IPS DF 6.9 (cell line): ENCODE measurements around the gene WNT2B.
"Not testable (repeated sequence)": the region's sequence is repeated elsewhere in the genome, so short reads cannot be mapped to it uniquely, and the experiment has no call there.

Source experiments
- DNase-seq: peaks from one replicate; pipeline ENCODE4 v3.0.0-alpha.2; 2013; ENCODE audit warnings: low read depth, low spot score
- H3K27ac ChIP-seq: one replicate; pipeline ENCODE4 v1.5.1; 2013; ENCODE audit warnings: low read length, control low read depth
- H3K27me3 ChIP-seq: 2 replicates; pipeline ENCODE4 v1.6.1; 2013; ENCODE audit warnings: mild to moderate bottlenecking, low read length; ENCODE audit not compliant: control insufficient read depth, insufficient read depth
- H3K36me3 ChIP-seq: 2 replicates; pipeline ENCODE4 v1.6.1; 2013; ENCODE audit warnings: low read length; ENCODE audit not compliant: control insufficient read depth, insufficient read depth
- H3K4me1 ChIP-seq: 2 replicates; pipeline ENCODE4 v1.6.1; 2013; ENCODE audit warnings: low read length; ENCODE audit not compliant: control insufficient read depth, insufficient read depth
- H3K4me3 ChIP-seq: 2 replicates; pipeline ENCODE4 v1.5.1; 2013; ENCODE audit warnings: mild to moderate bottlenecking, low read length
- H3K9me3 ChIP-seq: 2 replicates; pipeline ENCODE4 v1.6.1; 2013; ENCODE audit warnings: low read length, inconsistent platforms; ENCODE audit not compliant: control insufficient read depth, insufficient read depth
- WGBS: extraction: QIAGEN DNeasy Blood & Tissue Kit; methylation state at CpG from one replicate; pipeline ENCODE4 v1.1.7; 2013; ENCODE audit warnings: mixed read lengths, missing lambda C conversion rate; ENCODE audit not compliant: insufficient read length, insufficient coverage; 5-methylcytosine and 5-hydroxymethylcytosine counted together

WNT2B gene

GRCh38 chr1:112477550-112477949 lies 31.2 kb upstream of the WNT2B start:
- H3K9me3 ChIP-seq: no peaks in the 10 kb centered on the region
- no peak for DNase-seq
- no peaks in the 10 kb centered on the region for H3K36me3 ChIP-seq
- H3K27me3 ChIP-seq: no peaks in the 10 kb centered on the region
- H3K4me3 ChIP-seq: no peak overlapping the region
- H3K27ac ChIP-seq: no peak overlapping the region
- H3K4me1 ChIP-seq: no peaks in the 10 kb centered on the region

- no peaks in the 10 kb centered on the region for H3K4me1 ChIP-seq
- no CpG with 5 or more reads among the region's 1 CpG for WGBS
Measured at GRCh38 chr1:112478314-112478713, 30.5 kb upstream of the WNT2B start.

GRCh38 chr1:112486063-112486462 lies 22.7 kb upstream of the WNT2B start:
- not testable (repeated sequence) for H3K27ac ChIP-seq, H3K27me3 ChIP-seq, H3K36me3 ChIP-seq, H3K9me3 ChIP-seq, H3K4me3 ChIP-seq, H3K4me1 ChIP-seq, DNase-seq
- WGBS: no CpG with 5 or more reads among the region's 1 CpG

More at GRCh38 chr1:112478314-112478713, 30.5 kb upstream of the WNT2B start:
- no peak for DNase-seq
- Histone ChIP-seq H3K36me3 (no peaks in the 10 kb centered on the region), H3K27ac (no peak overlapping the region), H3K27me3 (no peaks in the 10 kb centered on the region), H3K4me3 (no peak overlapping the region), H3K9me3 (no peaks in the 10 kb centered on the region)

DNA sequence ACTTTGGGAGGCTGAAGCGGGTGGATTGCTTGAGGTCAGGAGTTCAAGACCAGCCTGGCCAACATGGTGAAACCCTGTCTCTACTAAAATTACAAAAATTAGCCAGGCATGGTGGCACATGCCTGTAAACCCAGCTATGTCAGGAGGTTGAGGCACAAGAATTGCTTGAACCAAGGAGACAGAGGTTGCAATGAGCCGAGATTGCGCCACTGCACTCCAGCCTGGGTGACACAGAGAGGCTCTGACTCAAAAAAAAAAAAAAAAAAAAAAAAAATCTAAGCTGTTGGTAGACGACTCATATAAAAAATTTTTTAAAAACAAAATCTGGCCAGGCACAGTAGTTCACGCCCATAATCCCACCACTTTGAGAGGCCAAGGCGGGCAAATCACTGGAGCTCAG lies 21.1 kb upstream of the WNT2B start:
- not testable (repeated sequence) for H3K4me1 ChIP-seq, H3K27me3 ChIP-seq, H3K4me3 ChIP-seq, H3K9me3 ChIP-seq, H3K36me3 ChIP-seq, DNase-seq, H3K27ac ChIP-seq
- WGBS: no CpG with 5 or more reads among the region's 6 CpGs

DNA sequence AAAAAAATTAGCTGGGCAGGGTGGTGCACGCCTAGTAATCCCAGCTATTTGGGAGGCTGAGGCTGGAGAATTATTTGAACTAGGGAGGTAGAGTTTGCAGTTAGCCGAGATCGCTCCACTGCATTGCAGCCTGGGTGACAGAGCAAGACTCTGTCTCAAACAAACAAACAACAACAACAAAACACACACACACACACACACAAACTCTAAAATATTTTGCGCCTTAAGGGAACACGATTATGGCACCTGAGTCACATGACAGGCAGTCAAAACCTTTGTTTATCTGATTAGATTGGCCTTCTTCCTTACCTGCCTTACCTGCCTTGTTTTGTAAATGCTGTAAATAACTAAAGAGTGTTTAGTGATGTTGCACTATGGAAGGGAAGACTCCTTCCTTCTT lies 20.6 kb upstream of the WNT2B start:
- H3K27me3 ChIP-seq: no peaks in the 10 kb centered on the region
- no peaks in the 10 kb centered on the region for H3K4me1 ChIP-seq
- no peak for DNase-seq
- H3K4me3 ChIP-seq: no peak overlapping the region
- H3K9me3 ChIP-seq: no peaks in the 10 kb centered on the region
- WGBS: no CpG with 5 or more reads among the region's 5 CpGs
- no peaks in the 10 kb centered on the region for H3K36me3 ChIP-seq
- no peak overlapping the region for H3K27ac ChIP-seq

DNA sequence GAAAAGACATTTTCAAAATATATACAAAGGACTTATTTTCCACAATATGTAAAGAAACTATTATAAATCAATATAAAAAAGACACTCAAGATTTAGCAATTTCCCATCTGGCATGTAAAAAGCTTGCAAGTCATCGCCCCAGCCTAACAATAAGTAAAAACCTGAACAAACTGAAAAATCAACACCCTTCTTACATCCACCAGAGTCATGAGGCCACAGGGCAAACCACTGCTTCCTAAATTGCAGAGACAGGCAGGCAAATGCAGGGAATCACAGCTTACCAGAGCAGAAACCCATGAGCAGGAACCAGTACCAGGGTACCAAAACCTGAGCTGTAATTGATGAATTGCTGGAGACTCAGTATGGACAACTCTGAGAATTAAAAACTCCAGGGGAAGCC lies 16.7 kb upstream of the WNT2B start:
- no CpG with 5 or more reads among the region's 1 CpG for WGBS
- no peaks in the 10 kb centered on the region for H3K9me3 ChIP-seq
- H3K36me3 ChIP-seq: no peaks in the 10 kb centered on the region
- no peak overlapping the region for H3K27ac ChIP-seq
- no peaks in the 10 kb centered on the region for H3K4me1 ChIP-seq
- DNase-seq: no peak
- no peaks in the 10 kb centered on the region for H3K27me3 ChIP-seq
- H3K4me3 ChIP-seq: no peak overlapping the region

- H3K4me3 ChIP-seq: no peak overlapping the region
- no peaks in the 10 kb centered on the region for H3K4me1 ChIP-seq
- no peaks in the 10 kb centered on the region for H3K36me3 ChIP-seq
- no peak for DNase-seq
- no peak overlapping the region for H3K27ac ChIP-seq
- no CpG with 5 or more reads among the region's 6 CpGs for WGBS
- no peaks in the 10 kb centered on the region for H3K9me3 ChIP-seq
- no peaks in the 10 kb centered on the region for H3K27me3 ChIP-seq
Measured at GRCh38 chr1:112493351-112493750, 15.4 kb upstream of the WNT2B start.

DNA sequence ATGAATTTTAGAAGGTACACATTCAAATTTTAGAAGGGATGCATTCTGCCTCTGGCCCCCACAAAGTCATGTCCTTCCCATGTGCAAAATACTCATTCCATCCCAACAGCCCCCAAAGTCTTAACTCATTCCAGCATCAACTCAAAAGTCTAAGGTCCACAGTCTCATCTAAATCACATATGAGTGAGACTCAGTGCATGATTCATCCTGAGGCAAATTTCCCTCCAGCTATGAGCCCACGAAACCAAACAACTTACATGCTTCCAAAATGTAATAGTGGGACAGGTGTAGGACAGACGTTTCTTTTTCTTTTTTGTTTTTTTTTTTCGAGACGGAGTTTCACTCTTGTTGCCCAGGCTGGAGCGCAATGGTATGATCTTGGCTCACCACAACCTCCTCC lies 12.5 kb upstream of the WNT2B start:
- Histone ChIP-seq H3K4me3 (no peak overlapping the region), H3K36me3 (no peaks in the 10 kb centered on the region), H3K4me1 (no peaks in the 10 kb centered on the region), H3K27ac (no peak overlapping the region), H3K9me3 (no peaks in the 10 kb centered on the region), H3K27me3 (peaks cover 5% of the 10 kb centered on the region)
- DNase-seq: no peak
- no CpG with 5 or more reads among the region's 5 CpGs for WGBS

- Histone ChIP-seq H3K4me1 (no peaks in the 10 kb centered on the region), H3K9me3 (no peaks in the 10 kb centered on the region), H3K4me3 (peak overlapping the region; percentile 41; the same call in 1 of the 2 replicates), H3K27me3 (peaks cover 27% of the 10 kb centered on the region), H3K36me3 (no peaks in the 10 kb centered on the region), H3K27ac (no peak overlapping the region)
- WGBS: no CpG with 5 or more reads among the region's 65 CpGs
- DNase-seq: no peak
Measured at GRCh38 chr1:112501810-112502641, 6.7 kb upstream of the WNT2B start.

- peaks cover 30% of the 10 kb centered on the region for H3K27me3 ChIP-seq
- H3K27ac ChIP-seq: no peak overlapping the region
- no peaks in the 10 kb centered on the region for H3K36me3 ChIP-seq
- no peaks in the 10 kb centered on the region for H3K4me1 ChIP-seq
- DNase-seq: no peak
- H3K9me3 ChIP-seq: no peaks in the 10 kb centered on the region
- no peak overlapping the region for H3K4me3 ChIP-seq
- no CpG with 5 or more reads among the region's 2 CpGs for WGBS
Measured at GRCh38 chr1:112502826-112503225, 5.9 kb upstream of the WNT2B start.

GRCh38 chr1:112504001-112504660 lies 4.6 kb upstream of the WNT2B start:
- no peak overlapping the region for H3K4me3 ChIP-seq
- WGBS: 100% methylated on average over 2 of the region's 11 CpGs
- H3K27me3 ChIP-seq: peaks cover 30% of the 10 kb centered on the region

More at GRCh38 chr1:112504001-112504660, 4.6 kb upstream of the WNT2B start:
- no peak for DNase-seq
- H3K27ac ChIP-seq: no peak overlapping the region
- no peaks in the 10 kb centered on the region; the same call in 1 of the 2 replicates for H3K36me3 ChIP-seq
- H3K9me3 ChIP-seq: no peaks in the 10 kb centered on the region
- no peaks in the 10 kb centered on the region for H3K4me1 ChIP-seq
